Right atrium auricular region (tissue), 2 donors: ENCODE data around the gene KPNA1. TPM values are rescaled to one million over a fixed set of nuclear protein-coding genes. Genes with fewer than 3 reads are reported as not detected.

Experiments used
- DNase-seq: peaks from one replicate; pipeline ENCODE4 v3.0.0-alpha.2; 2019; ENCODE audit warnings: low spot score
- H3K27ac ChIP-seq, 2 donors: fragments of 200-600 bp; sonication (generic); 1 replicate in 1 of 2; 2 replicates in 1 of 2; pipeline ENCODE4 v1.5.1; 2016 to 2019
- H3K27me3 ChIP-seq, 2 donors: fragments of 200-600 bp; sonication (generic); one replicate each; pipeline versions ENCODE4 v1.5.1 to v1.6.0; 2017 to 2019
- H3K36me3 ChIP-seq: fragments of 200-600 bp; sonication (generic); one replicate; pipeline ENCODE4 v1.5.1; 2016
- H3K4me1 ChIP-seq, 2 donors: fragments of 200-600 bp; sonication (generic); one replicate each; pipeline versions ENCODE4 v1.5.1 to v1.6.0; 2017 to 2019
- H3K4me3 ChIP-seq, 2 donors: fragments of 200-600 bp; sonication (generic); 1 replicate in 1 of 2; 2 replicates in 1 of 2; pipeline ENCODE4 v1.5.1; 2017 to 2019; ENCODE audit warnings: mild to moderate bottlenecking in 1 of 2, moderate library complexity in 1 of 2
- H3K9me3 ChIP-seq, 2 donors: fragments of 200-600 bp; sonication (generic); one replicate each; pipeline ENCODE4 v1.5.1; 2019
- CTCF ChIP-seq, 2 donors: fragments of 200-600 bp; sonication (generic); IDR thresholded peaks; one replicate each; pipeline ENCODE4 v1.5.1; 2019; ENCODE audit warnings: antibody characterized with exemption in 2 of 2
- total RNA-seq, 2 donors: library from RNA; depleted of rRNA; stranded (reverse); fragments of >200 nt; gene quantifications; one replicate each; pipeline ENCODE4 v1.1.0, GENCODE V29; 2016

Gene KPNA1
- total RNA-seq, 2 donors from 2014 or later: 33.3 to 40.0 TPM

GRCh38 chr3:122397201-122397600, 117.5 kb downstream of the KPNA1 start:
- Histone ChIP-seq H3K4me3 (no peak overlapping the region), H3K9me3 (no peaks in the 10 kb centered on the region), H3K36me3 (no peaks in the 10 kb centered on the region), H3K27ac (no peak overlapping the region), H3K27me3 (no peaks in the 10 kb centered on the region), H3K4me1 (peaks cover 0 to 15% of the 10 kb centered on the region in 2 donors)
- no peak for DNase-seq
- no peak for TF ChIP-seq CTCF (IDR thresholded peaks at IDR 0.05)

GRCh38 chr3:122396511-122396910, 118.2 kb downstream of the KPNA1 start:
- Histone ChIP-seq H3K36me3 (no peaks in the 10 kb centered on the region), H3K4me1 (peaks cover 0 to 15% of the 10 kb centered on the region in 2 donors), H3K9me3 (no peaks in the 10 kb centered on the region), H3K27me3 (no peaks in the 10 kb centered on the region), H3K4me3 (no peak overlapping the region), H3K27ac (no peak overlapping the region)
- no peak for TF ChIP-seq CTCF (IDR thresholded peaks at IDR 0.05)
- no peak for DNase-seq

- no peaks in the 10 kb centered on the region for H3K9me3 ChIP-seq
- peaks cover 0 to 19% of the 10 kb centered on the region in 2 donors for H3K4me1 ChIP-seq
- H3K27ac ChIP-seq: no peak overlapping the region
- DNase-seq: no peak
- no peaks in the 10 kb centered on the region for H3K27me3 ChIP-seq
- H3K4me3 ChIP-seq: no peak overlapping the region
- no peak for TF ChIP-seq CTCF (IDR thresholded peaks at IDR 0.05)
- no peaks in the 10 kb centered on the region for H3K36me3 ChIP-seq
These were observed 119.2 kb downstream of the KPNA1 start for GRCh38 chr3:122395582-122395981.

GRCh38 chr3:122394173-122394572, 120.6 kb downstream of the KPNA1 start:
- Histone ChIP-seq H3K4me1 (peaks cover 0 to 27% of the 10 kb centered on the region in 2 donors), H3K27ac (no peak overlapping the region), H3K9me3 (no peaks in the 10 kb centered on the region), H3K36me3 (no peaks in the 10 kb centered on the region), H3K27me3 (no peaks in the 10 kb centered on the region), H3K4me3 (no peak overlapping the region)
- no peak for TF ChIP-seq CTCF (IDR thresholded peaks at IDR 0.05)
- DNase-seq: no peak

- Histone ChIP-seq H3K36me3 (no peaks in the 10 kb centered on the region), H3K27ac (no peak overlapping the region), H3K4me1 (peaks cover 0 to 27% of the 10 kb centered on the region in 2 donors), H3K9me3 (no peaks in the 10 kb centered on the region), H3K27me3 (no peaks in the 10 kb centered on the region), H3K4me3 (no peak overlapping the region)
- peak; percentile 40 to 81 for TF ChIP-seq CTCF (IDR thresholded peaks at IDR 0.05)
- DNase-seq: no peak
These were observed 121.6 kb downstream of the KPNA1 start for GRCh38 chr3:122392868-122393844.
